PC-3 (cell line): Measurements from ENCODE around the gene WAC.

ENCODE experiments used
- EZH2 ChIP-seq: fragments of 300-600 bp; sonication (generic); IDR thresholded peaks from one replicate; pipeline ENCODE4 v1.6.1; 2017; ENCODE audit warnings: antibody characterized with exemption, mild to moderate bottlenecking, low read length; ENCODE audit not compliant: unreplicated experiment
- EZH2phosphoT487 ChIP-seq: fragments of 300-600 bp; sonication (generic); IDR thresholded peaks from 2 replicates; pipeline ENCODE4 v1.6.1; 2018; ENCODE audit warnings: mild to moderate bottlenecking, antibody characterized with exemption, low read length, borderline replicate concordance
- TF ChIP-seq, protein P1 (sequence below): fragments of 300-600 bp; sonication (generic); conservative IDR thresholded peaks from 2 replicates; pipeline ENCODE4 v1.5.1; 2017; ENCODE audit warnings: antibody characterized with exemption, low read depth, mild to moderate bottlenecking, low read length

DNA sequence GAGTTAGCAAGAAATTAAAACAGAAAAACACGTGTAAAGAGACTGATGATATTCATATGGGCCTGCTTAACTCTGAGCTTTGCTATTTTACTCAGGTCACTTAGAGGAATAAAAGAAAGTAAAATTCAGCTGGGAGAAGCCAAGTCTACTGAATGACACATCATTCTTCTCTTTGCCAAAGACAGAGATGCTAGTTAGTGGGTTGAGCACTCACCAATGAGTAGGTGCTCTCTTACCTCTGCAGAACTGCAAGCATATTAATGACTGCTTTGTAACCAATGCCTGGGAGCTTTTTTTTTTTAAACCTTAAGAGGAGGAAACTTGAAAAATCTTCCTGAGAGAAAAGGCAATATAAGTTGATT lies 99.6 kb downstream of the WAC start:
- TF ChIP-seq, protein P1, sequence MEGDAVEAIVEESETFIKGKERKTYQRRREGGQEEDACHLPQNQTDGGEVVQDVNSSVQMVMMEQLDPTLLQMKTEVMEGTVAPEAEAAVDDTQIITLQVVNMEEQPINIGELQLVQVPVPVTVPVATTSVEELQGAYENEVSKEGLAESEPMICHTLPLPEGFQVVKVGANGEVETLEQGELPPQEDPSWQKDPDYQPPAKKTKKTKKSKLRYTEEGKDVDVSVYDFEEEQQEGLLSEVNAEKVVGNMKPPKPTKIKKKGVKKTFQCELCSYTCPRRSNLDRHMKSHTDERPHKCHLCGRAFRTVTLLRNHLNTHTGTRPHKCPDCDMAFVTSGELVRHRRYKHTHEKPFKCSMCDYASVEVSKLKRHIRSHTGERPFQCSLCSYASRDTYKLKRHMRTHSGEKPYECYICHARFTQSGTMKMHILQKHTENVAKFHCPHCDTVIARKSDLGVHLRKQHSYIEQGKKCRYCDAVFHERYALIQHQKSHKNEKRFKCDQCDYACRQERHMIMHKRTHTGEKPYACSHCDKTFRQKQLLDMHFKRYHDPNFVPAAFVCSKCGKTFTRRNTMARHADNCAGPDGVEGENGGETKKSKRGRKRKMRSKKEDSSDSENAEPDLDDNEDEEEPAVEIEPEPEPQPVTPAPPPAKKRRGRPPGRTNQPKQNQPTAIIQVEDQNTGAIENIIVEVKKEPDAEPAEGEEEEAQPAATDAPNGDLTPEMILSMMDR = no peak
- no peak for TF ChIP-seq EZH2
- no peak for TF ChIP-seq EZH2phosphoT487
